GM21529 (cell line): ENCODE results near the gene KLHDC9.
"Not testable (repeated sequence)": the region's sequence is repeated elsewhere in the genome, so short reads cannot be mapped to it uniquely, and the experiment has no call there.

ENCODE experiments used
- ATAC-seq: cut with Tn5 transposase; IDR thresholded peaks from one replicate; pipeline ENCODE4 v1.9.1; 2021; ENCODE audit not compliant: unreplicated experiment

The KLHDC9 gene

GRCh38 chr1:161092621-161093028 is 5.5 kb upstream of the KLHDC9 start:
- ATAC-seq, result no peak

GRCh38 chr1:161094481-161094880 is 3.7 kb upstream of the KLHDC9 start:
- ATAC-seq, result no peak

- no peak for ATAC-seq
Observed at GRCh38 chr1:161095230-161095629, 2.9 kb upstream of the KLHDC9 start.

GRCh38 chr1:161096015-161096414 is 2.1 kb upstream of the KLHDC9 start:
- peak; percentile 49 for ATAC-seq

GRCh38 chr1:161096530-161096929 is 1.6 kb upstream of the KLHDC9 start:
- ATAC-seq, result peak; percentile 6

- ATAC-seq, result no peak
Observed at GRCh38 chr1:161099090-161099802, 1.1 kb downstream of the KLHDC9 start.

- ATAC-seq, result no peak
Observed at GRCh38 chr1:161100556-161100955, 2.4 kb downstream of the KLHDC9 start.

GRCh38 chr1:161106431-161106830 is 8.3 kb downstream of the KLHDC9 start:
- no peak for ATAC-seq

GRCh38 chr1:161111117-161111516 is 13.0 kb downstream of the KLHDC9 start:
- no peak for ATAC-seq

- ATAC-seq, result no peak
Observed at GRCh38 chr1:161111527-161111926, 13.4 kb downstream of the KLHDC9 start.

GRCh38 chr1:161113915-161114314 is 15.8 kb downstream of the KLHDC9 start:
- no peak for ATAC-seq

- ATAC-seq, result no peak
Observed at GRCh38 chr1:161114556-161114955, 16.4 kb downstream of the KLHDC9 start.

GRCh38 chr1:161115132-161115711 is 17.1 kb downstream of the KLHDC9 start:
- ATAC-seq, result no peak

- ATAC-seq, result not testable (repeated sequence)
Observed at GRCh38 chr1:161115961-161116360, 17.8 kb downstream of the KLHDC9 start.

GRCh38 chr1:161117759-161118581 is 19.8 kb downstream of the KLHDC9 start, which contains the start of the genes NIT1 and PFDN2:
Gene NIT1, plus strand, starts transcription at chr1:161118105. Its CDS starts 72 bp downstream, at chr1:161118177.
Gene PFDN2, minus strand, starts transcription at chr1:161118037. Its CDS starts 11 bp downstream, at chr1:161118026.
- peak; percentile 83 for ATAC-seq

- peak; percentile 59 for ATAC-seq
Observed at GRCh38 chr1:161119092-161119903, 21.1 kb downstream of the KLHDC9 start.

- no peak for ATAC-seq
Observed at GRCh38 chr1:161121042-161121650, 23.0 kb downstream of the KLHDC9 start.

- ATAC-seq, result no peak
Observed at GRCh38 chr1:161121834-161122233, 23.7 kb downstream of the KLHDC9 start.

GRCh38 chr1:161122967-161123366 is 24.8 kb downstream of the KLHDC9 start:
- no peak for ATAC-seq

GRCh38 chr1:161127649-161128048 is 29.5 kb downstream of the KLHDC9 start:
- no peak for ATAC-seq
